Measurements from ENCODE around the gene DUSP9.

GRCh38 chrX:153602601-153603000 is 44.4 kb upstream of the DUSP9 start:
- TF ChIP-seq CTCF (IDR thresholded peaks at IDR 0.05) (no peak), POLR2A (IDR thresholded peaks at IDR 0.05) (no peak)

All from right lobe of liver (tissue), 4 donors.